Stomach (tissue), 9 donors: ENCODE measurements around the gene IRF7. TPM values are rescaled to one million over a fixed set of nuclear protein-coding genes. Genes with fewer than 3 reads are reported as not detected.

Source experiments
- DNase-seq, 2 donors: peaks; one replicate each; pipeline versions ENCODE4 v3.0.0 to v3.0.0-alpha.2; 2013 to 2019
- H3K27ac ChIP-seq, 5 donors: fragments of 200-600 bp in 4 of 5; sonication (generic) in 4 of 5; one replicate each; pipeline ENCODE4 v1.5.1; 2013 to 2019; ENCODE audit warnings: mild to moderate bottlenecking in 1 of 5, moderate library complexity in 1 of 5
- H3K27me3 ChIP-seq, 3 donors: fragments of 200-600 bp; sonication (generic); one replicate each; pipeline ENCODE4 v1.5.1; 2017 to 2019; ENCODE audit warnings: mixed run types in 1 of 3
- H3K36me3 ChIP-seq, 4 donors: fragments of 200-600 bp; sonication (generic); 1 replicate in 3 of 4; 2 replicates in 1 of 4; pipeline ENCODE4 v1.5.1; 2016 to 2019
- H3K4me1 ChIP-seq, 4 donors: fragments of 200-600 bp; sonication (generic); one replicate each; pipeline ENCODE4 v1.5.1; 2016 to 2019
- H3K4me3 ChIP-seq, 4 donors: fragments of 200-600 bp; sonication (generic) in 3 of 4; one replicate each; pipeline ENCODE4 v1.5.1; 2016 to 2019; ENCODE audit warnings: mild to moderate bottlenecking in 1 of 4
- H3K9me3 ChIP-seq, 4 donors: fragments of 200-600 bp; sonication (generic); one replicate each; pipeline ENCODE4 v1.5.1; 2016 to 2019
- EP300 ChIP-seq: sonication (generic); formaldehyde crosslinking; IDR thresholded peaks from one replicate; pipeline ENCODE4 v1.6.1; 2017; ENCODE audit warnings: antibody characterized with exemption
- POLR2A ChIP-seq, 4 donors: fragments of 450-650 bp; IDR thresholded peaks; one replicate each; pipeline ENCODE4 v1.6.1; 2016; ENCODE audit warnings: antibody characterized with exemption in 4 of 4, control low read depth in 2 of 4, mild to moderate bottlenecking in 1 of 4, moderate library complexity in 1 of 4
- POLR2AphosphoS5 ChIP-seq, 3 donors: sonication (generic); formaldehyde crosslinking; IDR thresholded peaks; one replicate each; pipeline ENCODE4 v1.6.1; 2016; ENCODE audit warnings: antibody characterized with exemption in 3 of 3
- WGBS, 5 donors: extraction: QIAGEN DNeasy Blood & Tissue Kit in 3 of 5; methylation state at CpG; one replicate each; pipeline versions ENCODE4 v1.1.5 to v1.1.7; 2013 to 2018; 5-methylcytosine and 5-hydroxymethylcytosine counted together
- intact Hi-C: fragments of 100-400 bp; cut with DNase I; formaldehyde crosslinking; loops from one replicate; pipeline ENCODE4 v1.15.1; 2023; ENCODE audit warnings: low total_unique reads
- polyA plus RNA-seq, 3 donors: library from polyadenylated mRNA; stranded (reverse); fragments of 200-250 nt; gene quantifications; one replicate each; pipeline ENCODE4 v1.2.3, GENCODE V29; 2013
- total RNA-seq, 5 donors: library from RNA; depleted of rRNA; stranded (reverse); fragments of >200 nt; gene quantifications; one replicate each; pipeline versions ENCODE4 v1.1.0 to v1.2.3, GENCODE V29; 2014 to 2016
- TF ChIP-seq, protein P1 (sequence below), 7 experiments: fragments of 450-650 bp in 4 of 7; fragments of 200-600 bp in 3 of 7; sonication (generic) in 3 of 7; IDR thresholded peaks; one replicate each; pipeline ENCODE4 v1.5.1; 2016 to 2019; ENCODE audit warnings: antibody characterized with exemption in 7 of 7, control low read depth in 2 of 7, mild to moderate bottlenecking in 1 of 7
- donor health status: healthy with polysubstance abuse.
- donor health status: Bipolar disorder and iron deficiency.
- donor health status: healthy.

IRF7 gene
- total and polyA plus RNA-seq, 8 donors: 5.7 to 49.1 (median 33.7) TPM

DNA sequence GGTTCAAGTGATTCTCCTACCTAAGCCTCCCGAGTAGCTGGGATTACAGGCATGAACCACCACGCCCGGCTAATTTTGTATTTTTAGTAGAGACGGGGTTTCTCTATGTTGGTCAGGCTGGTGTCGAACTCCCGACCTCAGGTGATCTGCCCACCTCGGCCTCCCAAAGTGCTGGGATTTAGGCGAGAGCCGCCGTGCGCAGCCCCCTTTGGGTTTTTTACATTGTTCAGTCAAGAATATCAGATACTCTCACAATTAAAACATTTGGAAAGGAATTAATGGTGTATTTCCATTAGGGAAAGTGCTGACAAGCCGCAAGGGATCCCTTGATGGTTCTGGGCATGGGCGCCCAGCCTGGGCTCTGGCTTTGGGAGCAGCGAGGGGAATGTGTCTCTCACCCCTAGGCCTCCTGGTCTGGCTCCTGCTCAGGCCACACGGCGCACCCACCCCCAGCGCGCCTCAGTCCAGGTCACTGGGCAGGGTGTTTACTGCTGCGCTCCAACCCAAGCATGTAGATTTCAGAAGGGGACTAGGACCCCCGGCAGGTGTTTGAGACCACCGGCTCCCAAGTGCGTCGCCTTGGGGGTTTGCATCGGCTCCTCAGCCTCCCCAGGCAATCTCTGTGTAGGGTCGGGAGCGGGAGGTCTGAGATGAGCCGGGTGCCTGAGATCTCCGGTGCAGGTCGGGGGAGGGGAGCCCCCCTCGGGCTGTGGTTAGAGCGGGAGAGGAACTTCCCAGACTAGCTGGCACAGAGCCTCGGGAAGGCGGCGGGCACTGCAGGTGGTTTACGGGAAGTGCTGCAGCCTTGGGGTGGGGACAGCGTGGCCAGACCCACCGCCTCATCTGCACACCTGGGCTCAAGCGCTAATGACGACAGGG, 809 bp upstream of the IRF7 start:
- peak overlapping the region; percentile 94 to 99 (median 97) for H3K27ac ChIP-seq
- no peaks in the 10 kb centered on the region for H3K27me3 ChIP-seq
- peaks cover 36 to 59% (median 47%) of the 10 kb centered on the region in 4 donors for H3K4me1 ChIP-seq
- DNase-seq: peak in 1 of 2 donors; percentile 16
- no peak for TF ChIP-seq EP300
- TF ChIP-seq, protein P1, sequence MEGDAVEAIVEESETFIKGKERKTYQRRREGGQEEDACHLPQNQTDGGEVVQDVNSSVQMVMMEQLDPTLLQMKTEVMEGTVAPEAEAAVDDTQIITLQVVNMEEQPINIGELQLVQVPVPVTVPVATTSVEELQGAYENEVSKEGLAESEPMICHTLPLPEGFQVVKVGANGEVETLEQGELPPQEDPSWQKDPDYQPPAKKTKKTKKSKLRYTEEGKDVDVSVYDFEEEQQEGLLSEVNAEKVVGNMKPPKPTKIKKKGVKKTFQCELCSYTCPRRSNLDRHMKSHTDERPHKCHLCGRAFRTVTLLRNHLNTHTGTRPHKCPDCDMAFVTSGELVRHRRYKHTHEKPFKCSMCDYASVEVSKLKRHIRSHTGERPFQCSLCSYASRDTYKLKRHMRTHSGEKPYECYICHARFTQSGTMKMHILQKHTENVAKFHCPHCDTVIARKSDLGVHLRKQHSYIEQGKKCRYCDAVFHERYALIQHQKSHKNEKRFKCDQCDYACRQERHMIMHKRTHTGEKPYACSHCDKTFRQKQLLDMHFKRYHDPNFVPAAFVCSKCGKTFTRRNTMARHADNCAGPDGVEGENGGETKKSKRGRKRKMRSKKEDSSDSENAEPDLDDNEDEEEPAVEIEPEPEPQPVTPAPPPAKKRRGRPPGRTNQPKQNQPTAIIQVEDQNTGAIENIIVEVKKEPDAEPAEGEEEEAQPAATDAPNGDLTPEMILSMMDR (IDR thresholded peaks at IDR 0.05): no peak
- TF ChIP-seq POLR2AphosphoS5 (IDR thresholded peaks at IDR 0.05): no peak
- TF ChIP-seq POLR2A (IDR thresholded peaks at IDR 0.05): no peak
- H3K9me3 ChIP-seq: no peaks in the 10 kb centered on the region
- intact Hi-C loops: no loop called here
- WGBS, 5 donors: 80 to 86% (median 84%) methylated on average over 37 to 39 of the region's 39 CpGs
- peak overlapping the region; percentile 58 to 83 (median 61) for H3K4me3 ChIP-seq
- H3K36me3 ChIP-seq: peaks cover 22 to 46% (median 38%) of the 10 kb centered on the region in 4 donors

DNA sequence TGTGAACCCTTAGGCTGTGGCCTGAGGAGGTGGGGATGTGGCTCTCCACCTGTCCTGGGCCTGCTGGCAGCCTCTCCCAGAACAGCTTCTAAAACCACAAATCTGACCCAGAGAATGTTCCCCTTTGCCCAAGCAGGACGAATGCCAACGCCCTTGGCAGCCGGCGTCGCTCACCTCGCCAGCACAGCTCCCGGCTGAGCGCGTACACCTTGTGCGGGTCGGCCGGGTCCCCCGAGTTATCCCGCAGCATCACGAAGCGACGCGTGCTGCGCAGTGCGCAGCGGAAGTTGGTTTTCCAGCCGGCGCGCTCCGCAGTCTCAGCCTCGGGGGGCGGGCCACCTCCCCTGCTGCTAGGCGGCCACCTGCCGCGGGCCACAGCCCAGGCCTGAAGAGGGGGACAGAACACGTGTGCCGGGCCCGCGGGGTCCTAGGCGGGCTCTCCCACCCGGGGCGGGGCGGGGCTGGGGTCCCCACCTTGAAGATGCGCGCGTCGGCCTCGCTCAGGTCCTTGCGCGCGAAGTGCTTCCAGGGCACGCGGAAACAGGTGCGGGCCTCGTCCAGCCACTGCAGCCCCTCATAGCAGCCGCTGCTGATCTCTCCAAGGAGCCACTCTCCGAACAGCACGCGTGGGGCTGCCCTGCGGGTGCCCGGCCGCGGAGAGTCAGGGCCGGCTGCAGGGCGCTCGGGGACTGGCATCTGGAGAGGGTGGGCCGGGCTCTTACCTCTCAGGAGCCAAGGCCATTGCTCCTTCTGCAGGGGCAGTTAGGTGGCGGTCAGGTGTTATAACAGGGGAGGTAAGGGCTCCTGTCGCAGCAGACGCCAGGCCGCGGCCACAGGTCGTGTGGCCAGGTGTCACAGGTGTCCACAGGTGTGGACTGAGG, 887 bp downstream of the IRF7 start:
- Histone ChIP-seq H3K9me3 (no peaks in the 10 kb centered on the region), H3K36me3 (peaks cover 39 to 63% (median 52%) of the 10 kb centered on the region in 4 donors), H3K4me1 (peaks cover 36 to 57% (median 51%) of the 10 kb centered on the region in 4 donors), H3K27me3 (no peaks in the 10 kb centered on the region), H3K4me3 (peak overlapping the region; percentile 58 to 83 (median 61)), H3K27ac (peak overlapping the region; percentile 94 to 99 (median 97))
- intact Hi-C loops: no loop called here
- no peak for TF ChIP-seq EP300
- peak in 2 of 3 donors; percentile 11 to 47 for TF ChIP-seq POLR2AphosphoS5 (IDR thresholded peaks at IDR 0.05)
- WGBS, 5 donors: 19 to 51% (median 36%) methylated on average over 34 to 68 of the region's 68 CpGs
- peak; percentile 52 to 79 for DNase-seq

DNA sequence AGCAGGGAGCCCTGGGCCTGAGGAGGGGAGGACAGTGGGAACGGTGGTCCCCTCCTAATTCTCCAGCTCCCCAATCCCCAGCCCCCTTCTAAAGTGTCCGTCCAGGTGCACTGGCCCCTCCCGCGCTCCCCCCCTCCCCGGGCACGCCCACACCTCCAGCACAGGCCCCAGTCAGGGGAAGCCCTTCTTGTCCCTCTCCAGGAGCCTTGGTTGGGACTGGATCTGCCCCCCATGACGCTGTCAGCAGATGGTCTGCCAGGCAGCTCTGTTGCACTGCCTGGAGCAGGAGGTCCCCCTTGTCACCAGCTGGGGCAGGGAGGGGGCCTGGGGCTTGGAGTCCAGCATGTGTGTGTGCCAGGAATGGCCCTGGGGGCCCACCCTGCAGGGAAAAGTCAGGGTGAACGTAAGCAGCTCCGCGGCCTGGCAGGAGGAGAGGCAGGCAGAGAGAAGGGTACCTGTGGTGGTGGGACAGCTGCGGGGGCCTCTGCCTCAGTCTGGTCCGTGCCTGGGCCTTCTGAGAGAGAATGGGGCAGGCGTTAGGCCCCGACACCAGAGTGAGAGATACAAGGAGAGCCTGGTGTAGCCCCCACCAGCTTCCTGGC, 1.6 kb downstream of the IRF7 start:
- Histone ChIP-seq H3K9me3 (no peaks in the 10 kb centered on the region), H3K4me3 (peak overlapping the region; percentile 58 to 83 (median 61)), H3K27me3 (no peaks in the 10 kb centered on the region), H3K4me1 (peaks cover 36 to 57% (median 51%) of the 10 kb centered on the region in 4 donors), H3K27ac (peak overlapping the region; percentile 94 to 99 (median 97)), H3K36me3 (peaks cover 46 to 64% (median 55%) of the 10 kb centered on the region in 4 donors)
- WGBS, 5 donors: 27 to 62% (median 42%) methylated on average over 7 to 14 of the region's 14 CpGs
- peak in 1 of 2 donors; percentile 31 for DNase-seq
- intact Hi-C loops: no loop called here
- no peak for TF ChIP-seq POLR2A (IDR thresholded peaks at IDR 0.05)
- TF ChIP-seq, protein P1 (IDR thresholded peaks at IDR 0.05): no peak
- TF ChIP-seq EP300: no peak
- TF ChIP-seq POLR2AphosphoS5 (IDR thresholded peaks at IDR 0.05): no peak

DNA sequence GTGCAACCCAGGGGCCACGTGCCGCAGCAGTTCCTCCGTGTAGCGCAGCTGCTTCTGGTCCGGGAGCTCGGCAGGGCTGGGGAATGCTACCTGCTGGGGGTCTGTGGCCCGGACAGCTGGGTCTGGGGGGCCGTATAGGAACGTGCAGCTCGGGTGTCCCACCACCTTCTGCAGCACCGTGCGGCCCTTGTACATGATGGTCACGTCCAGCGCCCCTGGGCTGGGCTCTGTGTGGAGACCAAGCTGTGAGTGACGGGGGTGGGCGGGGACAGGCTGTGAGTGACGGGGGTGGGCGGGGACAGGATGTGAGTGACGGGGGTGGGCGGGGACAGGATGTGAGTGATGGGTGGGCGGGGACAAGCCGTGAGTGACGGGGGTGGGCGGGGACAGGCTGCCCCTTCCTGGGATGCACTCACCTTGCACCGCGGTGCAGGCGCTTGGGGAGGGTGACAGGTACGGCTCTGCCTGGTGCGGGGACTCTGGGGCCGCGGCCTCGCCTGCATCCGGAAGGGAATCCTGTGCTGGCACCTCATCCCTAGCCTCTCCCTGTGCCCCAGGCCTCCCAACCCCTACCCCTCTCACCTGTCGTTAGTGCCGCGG, 2.3 kb downstream of the IRF7 start:
- Histone ChIP-seq H3K36me3 (peaks cover 53 to 68% (median 61%) of the 10 kb centered on the region in 4 donors), H3K27me3 (no peaks in the 10 kb centered on the region), H3K4me3 (peak overlapping the region in 3 of 4 donors; percentile 17 to 61 (median 58)), H3K27ac (peak overlapping the region; percentile 94 to 99 (median 97)), H3K4me1 (peaks cover 36 to 57% (median 51%) of the 10 kb centered on the region in 4 donors), H3K9me3 (no peaks in the 10 kb centered on the region)
- DNase-seq: peak; percentile 85 to 86
- intact Hi-C loops: no loop called here
- TF ChIP-seq POLR2A (IDR thresholded peaks at IDR 0.05) (no peak), EP300 (no peak), POLR2AphosphoS5 (IDR thresholded peaks at IDR 0.05) (no peak)
- TF ChIP-seq, protein P1 (IDR thresholded peaks at IDR 0.05): no peak
- 17 to 55% (median 41%) methylated on average over 12 to 36 of the region's 36 CpGs for WGBS, 5 donors
